NCI-H2081 (cell line): ENCODE measurements around the gene STAT4.

Experiments
- DNase-seq, 2 experiments: peaks; one replicate each; lab custom pipeline; 2025; lab: John Stamatoyannopoulos, UW

Gene STAT4, protein sequence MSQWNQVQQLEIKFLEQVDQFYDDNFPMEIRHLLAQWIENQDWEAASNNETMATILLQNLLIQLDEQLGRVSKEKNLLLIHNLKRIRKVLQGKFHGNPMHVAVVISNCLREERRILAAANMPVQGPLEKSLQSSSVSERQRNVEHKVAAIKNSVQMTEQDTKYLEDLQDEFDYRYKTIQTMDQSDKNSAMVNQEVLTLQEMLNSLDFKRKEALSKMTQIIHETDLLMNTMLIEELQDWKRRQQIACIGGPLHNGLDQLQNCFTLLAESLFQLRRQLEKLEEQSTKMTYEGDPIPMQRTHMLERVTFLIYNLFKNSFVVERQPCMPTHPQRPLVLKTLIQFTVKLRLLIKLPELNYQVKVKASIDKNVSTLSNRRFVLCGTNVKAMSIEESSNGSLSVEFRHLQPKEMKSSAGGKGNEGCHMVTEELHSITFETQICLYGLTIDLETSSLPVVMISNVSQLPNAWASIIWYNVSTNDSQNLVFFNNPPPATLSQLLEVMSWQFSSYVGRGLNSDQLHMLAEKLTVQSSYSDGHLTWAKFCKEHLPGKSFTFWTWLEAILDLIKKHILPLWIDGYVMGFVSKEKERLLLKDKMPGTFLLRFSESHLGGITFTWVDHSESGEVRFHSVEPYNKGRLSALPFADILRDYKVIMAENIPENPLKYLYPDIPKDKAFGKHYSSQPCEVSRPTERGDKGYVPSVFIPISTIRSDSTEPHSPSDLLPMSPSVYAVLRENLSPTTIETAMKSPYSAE

DNA sequence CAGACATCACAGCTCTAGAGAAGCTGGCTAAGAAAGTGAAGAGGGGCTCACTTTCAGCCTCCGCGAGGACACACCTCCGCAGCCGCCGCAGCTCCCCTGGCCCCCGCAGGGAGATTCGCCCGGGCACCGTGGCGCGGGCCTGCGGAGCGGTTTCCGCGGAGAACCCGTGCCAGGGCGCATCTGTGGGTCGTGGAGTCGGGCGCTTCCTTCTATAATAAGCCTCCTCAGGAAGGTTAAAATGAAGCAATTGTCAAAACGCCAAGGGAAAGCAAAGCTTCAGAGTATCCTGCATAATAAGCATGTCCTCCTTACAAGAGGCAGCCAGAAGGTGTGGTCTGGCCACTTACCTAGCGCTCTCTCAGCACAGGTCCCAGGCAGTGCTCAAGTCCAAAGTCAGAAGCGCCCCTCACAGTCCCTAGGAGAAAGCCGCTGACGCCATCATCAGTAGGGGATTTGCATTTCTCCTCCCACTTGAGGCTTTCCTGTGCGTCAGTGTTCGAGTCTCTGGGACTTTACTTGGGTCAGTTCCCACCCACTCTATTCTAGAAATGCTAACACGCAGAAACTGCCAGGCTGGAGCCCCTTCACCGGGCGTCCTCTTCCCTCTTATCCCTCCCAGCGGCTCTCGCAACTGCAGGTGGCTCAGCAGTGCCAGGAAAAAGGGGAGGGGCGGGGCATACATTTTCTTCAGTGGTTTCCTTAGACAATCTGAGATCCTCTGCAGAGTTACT, at the start of gene STAT4:
Gene STAT4 (minus strand): TSS at position 395 of the 731 bp plus-strand sequence. CDS start 2,791 bp downstream, outside the sequence.
- DNase-seq = peak in 1 of 2 experiments; percentile 21

- DNase-seq = no peak
Measured at GRCh38 chr2:191199929-191200512, 49.2 kb upstream of the STAT4 start.

DNA sequence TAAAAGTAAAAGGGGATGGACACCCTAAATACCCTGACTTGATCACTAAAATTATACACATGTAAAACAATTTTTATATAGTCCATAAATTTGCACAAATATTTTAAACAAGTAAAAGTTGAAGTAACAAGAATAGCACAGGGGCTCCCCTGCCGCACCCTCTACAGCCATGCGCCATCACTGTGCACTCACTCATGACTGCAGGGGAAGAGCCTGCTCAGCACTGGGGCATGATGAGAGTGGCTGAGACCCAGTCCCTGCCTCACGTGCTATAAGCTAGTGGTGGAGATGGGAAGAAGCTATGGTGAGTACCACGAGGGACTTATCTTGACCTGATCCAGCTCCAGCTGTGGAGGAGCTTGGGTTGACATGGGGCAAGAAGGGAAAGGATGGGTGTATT, 47.5 kb upstream of the STAT4 start:
- no peak for DNase-seq

DNA sequence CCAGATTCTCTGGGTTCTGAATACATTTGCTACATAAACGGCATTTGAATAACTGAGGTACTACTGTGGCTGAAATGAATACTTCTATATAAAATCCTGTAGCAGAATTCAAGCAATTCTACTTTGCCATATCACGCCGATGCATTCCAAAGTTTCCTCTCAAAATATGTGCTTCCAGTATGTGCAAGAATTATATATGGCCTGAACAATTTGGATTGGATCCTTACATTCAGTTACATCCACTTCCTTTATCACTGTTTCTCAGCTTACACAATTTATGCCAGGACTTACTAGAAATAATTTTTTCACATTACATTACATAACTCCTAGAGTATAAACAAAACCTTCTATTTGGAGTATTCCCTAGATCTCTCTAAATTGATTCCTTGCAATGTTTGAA, 46.3 kb upstream of the STAT4 start:
- DNase-seq = no peak

- DNase-seq = no peak
Measured at GRCh38 chr2:191195021-191195420, 44.2 kb upstream of the STAT4 start.

DNA sequence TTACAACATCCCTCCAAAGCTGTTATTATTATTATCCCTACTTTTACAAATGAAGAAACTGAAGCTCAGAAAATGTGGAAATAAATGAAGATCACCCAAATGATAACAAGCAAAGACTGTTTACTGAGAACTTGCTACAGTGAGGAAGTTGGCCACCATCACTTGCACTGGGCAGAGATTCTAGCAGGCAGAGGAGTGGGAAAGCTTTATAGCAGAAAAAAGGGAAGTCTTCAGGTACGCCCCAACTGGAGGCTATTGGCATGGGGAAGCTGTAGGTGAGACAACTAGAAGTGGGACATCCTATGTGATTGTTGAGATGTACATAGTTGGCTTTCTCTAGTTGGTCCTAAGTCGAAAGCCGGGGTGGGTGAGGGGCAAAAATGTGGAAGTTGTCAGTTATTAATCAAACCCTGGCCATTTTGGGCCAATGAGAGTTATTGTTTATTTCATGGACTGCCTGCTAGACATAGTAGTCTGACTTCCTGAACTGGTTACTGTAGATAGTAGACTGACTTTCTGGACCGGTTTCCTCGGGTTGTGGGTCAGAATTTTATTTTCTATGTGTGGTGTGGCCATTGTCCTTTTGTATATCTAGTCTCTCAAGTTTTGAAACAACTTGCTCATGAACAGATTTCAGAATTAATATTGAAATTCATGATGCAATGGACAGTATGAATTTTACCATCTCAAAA, 40.2 kb upstream of the STAT4 start:
- no peak for DNase-seq

- no peak for DNase-seq
Measured at GRCh38 chr2:191190435-191190834, 39.6 kb upstream of the STAT4 start.

- no peak for DNase-seq
Measured at GRCh38 chr2:191189112-191189635, 38.4 kb upstream of the STAT4 start.

- no peak for DNase-seq
Measured at GRCh38 chr2:191188550-191189093, 37.8 kb upstream of the STAT4 start.

- DNase-seq = no peak
Measured at GRCh38 chr2:191187105-191187829, 36.5 kb upstream of the STAT4 start.

DNA sequence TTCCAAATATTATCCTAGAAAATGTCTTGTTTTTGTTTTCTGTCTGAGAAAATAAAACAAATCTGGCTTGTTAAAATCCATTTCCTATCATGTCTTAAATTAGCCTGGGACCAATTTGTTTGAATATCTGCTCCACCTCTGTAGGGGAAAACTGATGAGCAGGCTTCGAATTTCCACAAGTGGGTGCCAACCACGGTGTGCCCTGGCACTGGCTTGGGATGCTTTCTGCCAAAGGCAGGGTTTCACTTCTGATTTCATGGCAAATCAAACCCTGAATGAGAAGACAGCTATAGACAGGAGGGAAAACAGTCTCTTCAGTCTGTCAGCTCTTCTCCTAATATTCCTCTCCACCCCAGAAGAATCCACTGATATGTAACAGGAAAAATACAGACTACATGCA, 33.7 kb upstream of the STAT4 start:
- no peak for DNase-seq

DNA sequence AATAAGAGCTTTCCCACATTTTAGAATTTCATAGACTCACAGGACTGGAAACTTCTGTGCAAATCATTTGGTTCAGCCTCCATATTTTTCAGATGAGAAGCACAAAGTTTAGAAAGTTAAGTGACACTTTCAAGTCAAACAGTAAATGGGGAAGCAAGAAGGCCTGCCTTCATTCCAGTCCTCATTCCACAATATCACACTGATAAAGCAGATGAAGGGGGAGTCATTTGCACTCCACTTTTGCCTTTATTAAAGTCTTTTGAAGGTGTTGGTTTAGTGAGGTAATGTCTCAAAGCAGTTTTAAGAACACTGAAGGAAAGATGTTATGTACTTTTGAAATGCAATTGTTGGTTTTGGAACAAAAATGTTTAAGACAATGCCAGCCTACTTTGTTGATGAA, 32.7 kb upstream of the STAT4 start:
- no peak for DNase-seq

DNA sequence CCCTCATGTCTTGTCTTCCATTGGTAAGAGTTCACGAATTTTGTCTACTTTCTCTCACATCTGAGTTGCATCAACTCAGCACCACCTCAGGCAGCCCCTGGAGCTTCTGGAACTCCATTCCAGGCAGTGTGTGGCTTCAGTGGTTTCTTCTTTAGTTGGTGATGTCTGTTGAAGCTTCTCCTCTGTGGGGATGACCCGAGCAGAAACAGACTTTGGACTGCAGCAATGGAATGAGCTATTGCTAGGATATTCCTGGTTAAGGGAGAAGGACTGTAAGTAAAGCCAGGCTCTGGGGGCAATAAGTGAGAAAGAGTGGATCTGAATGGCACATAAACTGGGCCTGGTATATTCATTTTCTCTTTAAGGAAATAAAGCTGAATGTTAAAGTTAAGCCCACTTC, 32.3 kb upstream of the STAT4 start:
- DNase-seq = no peak

- DNase-seq = no peak
Measured at GRCh38 chr2:191180713-191181112, 29.9 kb upstream of the STAT4 start.

DNA sequence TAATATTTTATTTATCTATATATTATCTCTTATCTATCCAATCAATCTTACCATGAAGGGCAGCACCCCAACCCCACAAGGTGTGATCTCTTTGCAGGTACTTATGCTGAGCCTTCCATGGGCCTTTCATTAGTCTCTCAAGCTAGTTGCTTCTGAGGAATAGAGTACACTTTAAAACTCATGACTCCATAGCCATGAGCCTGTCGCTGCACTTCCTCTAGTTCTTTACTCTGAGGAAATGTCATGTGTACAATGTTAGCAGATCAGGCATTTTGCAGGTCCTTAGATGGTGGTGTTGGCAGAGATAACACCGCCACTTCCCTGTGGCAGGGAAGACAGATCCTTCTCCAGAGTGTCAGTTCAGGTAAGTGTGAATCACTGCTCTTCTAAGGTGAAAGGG, 29.5 kb upstream of the STAT4 start:
- DNase-seq = no peak

GRCh38 chr2:191178806-191179514, 28.2 kb upstream of the STAT4 start:
- DNase-seq = no peak

DNA sequence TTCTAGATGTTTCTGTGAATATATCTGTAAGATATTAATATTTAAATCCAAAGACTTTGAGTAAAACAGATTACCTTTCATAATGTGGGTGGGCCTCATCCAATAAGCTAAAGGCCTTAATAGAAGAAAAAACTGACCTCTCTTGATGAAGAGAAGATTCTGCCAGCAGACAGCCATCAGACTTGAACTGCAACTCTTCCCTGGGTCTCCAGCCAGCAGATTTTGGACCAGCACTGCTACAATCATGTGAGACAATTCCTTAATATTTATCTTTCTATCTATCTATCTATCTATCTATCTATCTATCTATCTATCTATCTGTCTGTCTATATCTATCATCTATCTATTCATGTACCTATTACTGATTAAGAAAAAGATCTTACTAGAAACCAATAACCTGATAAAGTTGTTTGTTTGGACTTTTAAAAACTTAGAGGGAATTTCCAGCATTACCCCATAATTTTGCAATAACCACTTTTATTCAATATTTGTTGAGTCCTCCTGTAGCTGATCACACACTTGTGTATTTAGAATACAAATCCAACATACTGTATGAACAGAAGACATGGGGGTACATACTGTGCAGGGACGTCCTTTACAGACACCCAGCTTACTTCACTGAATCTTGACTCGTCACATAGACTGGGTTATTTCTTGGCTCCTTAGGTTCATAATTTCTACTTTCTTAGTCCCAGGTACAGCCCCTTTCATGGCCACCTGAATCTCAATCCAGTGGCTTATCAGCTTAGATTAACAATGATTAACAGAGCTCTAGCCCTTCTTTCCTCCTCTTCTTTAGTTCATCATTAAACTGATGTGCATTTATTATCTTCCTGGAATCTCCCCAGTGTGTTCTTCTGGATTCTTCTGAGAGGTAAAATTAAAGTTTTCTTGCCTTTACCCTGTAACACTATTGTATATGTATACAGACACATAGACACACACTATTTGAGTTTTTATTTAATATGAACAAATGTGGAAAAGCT, 27.2 kb upstream of the STAT4 start:
- no peak for DNase-seq

DNA sequence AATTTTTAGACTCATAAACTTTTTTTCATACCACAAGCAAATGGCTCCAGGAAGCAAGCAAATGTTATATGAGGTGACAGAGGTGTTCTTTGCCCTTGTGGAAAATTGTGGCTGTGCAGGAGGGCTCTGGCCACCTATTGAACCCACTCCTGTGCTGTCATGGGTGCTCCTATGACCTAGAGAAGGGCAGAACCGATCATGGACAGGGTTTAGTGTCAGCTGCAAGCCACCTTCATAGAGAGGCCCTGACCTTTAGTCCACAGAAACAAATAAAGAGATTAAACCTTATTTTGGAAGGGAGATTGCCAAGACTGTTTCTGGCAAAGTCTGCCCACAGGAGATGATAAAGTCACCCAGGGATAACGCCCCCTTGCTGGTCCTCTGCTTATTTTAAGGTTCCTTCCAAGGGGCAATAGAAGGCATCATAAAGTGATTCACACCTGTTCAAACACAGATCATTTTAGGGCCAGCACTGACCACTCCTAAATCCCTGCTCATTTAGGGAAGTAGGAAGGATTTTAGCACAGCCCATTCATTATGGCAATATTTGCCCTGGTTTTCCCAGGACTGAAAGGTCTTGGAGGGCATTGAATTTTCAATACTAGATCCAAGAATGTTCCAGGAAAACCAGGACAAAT, 26.1 kb upstream of the STAT4 start:
- no peak for DNase-seq
